Gastroesophageal sphincter (tissue), 4 donors: Measurements from ENCODE around the gene RTF2. TPM values are rescaled to one million over a fixed set of nuclear protein-coding genes. Genes with fewer than 3 reads are reported as not detected.
"Not testable (repeated sequence)": the region's sequence is repeated elsewhere in the genome, so short reads cannot be mapped to it uniquely, and the experiment has no call there.

Source experiments
- ATAC-seq: fragments of 150-250 bp; one replicate; pipeline ENCODE4 v1.9.1; 2016; ENCODE audit warnings: mild to moderate bottlenecking, moderate library complexity
- H3K27ac ChIP-seq, 4 donors: fragments of 200-600 bp; sonication (generic) in 3 of 4; 1 replicate in 3 of 4; 2 replicates in 1 of 4; pipeline ENCODE4 v1.5.1; 2016 to 2019
- H3K27me3 ChIP-seq: fragments of 200-600 bp; sonication (generic); one replicate; pipeline ENCODE4 v1.5.1; 2019
- H3K36me3 ChIP-seq, 2 donors: fragments of 200-600 bp; sonication (generic); one replicate each; pipeline ENCODE4 v1.5.1; 2019; ENCODE audit warnings: control low read depth in 1 of 2
- H3K4me1 ChIP-seq, 3 donors: fragments of 200-600 bp; sonication (generic); 1 replicate in 2 of 3; 2 replicates in 1 of 3; pipeline ENCODE4 v1.5.1; 2016 to 2019; ENCODE audit warnings: control low read depth in 2 of 3
- H3K4me3 ChIP-seq, 2 donors: fragments of 200-600 bp; sonication (generic); one replicate each; pipeline ENCODE4 v1.5.1; 2019; ENCODE audit warnings: mild to moderate bottlenecking in 1 of 2, moderate library complexity in 1 of 2
- H3K9me3 ChIP-seq, 3 donors: fragments of 200-600 bp; sonication (generic); one replicate each; pipeline ENCODE4 v1.5.1; 2017 to 2019; ENCODE audit warnings: control low read depth in 2 of 3
- EP300 ChIP-seq: sonication (generic); formaldehyde crosslinking; IDR thresholded peaks from one replicate; pipeline ENCODE4 v1.6.1; 2017; ENCODE audit warnings: antibody characterized with exemption, mild to moderate bottlenecking
- POLR2A ChIP-seq, 2 donors: fragments of 450-650 bp; IDR thresholded peaks; one replicate each; pipeline ENCODE4 v1.6.1; 2017; ENCODE audit warnings: antibody characterized with exemption in 2 of 2, mild to moderate bottlenecking in 2 of 2, moderate library complexity in 1 of 2
- POLR2AphosphoS5 ChIP-seq: sonication (generic); formaldehyde crosslinking; IDR thresholded peaks from one replicate; pipeline ENCODE4 v1.6.1; 2017; ENCODE audit warnings: antibody characterized with exemption
- WGBS, 2 donors: methylation state at CpG; one replicate each; pipeline ENCODE4 v1.1.5; 2018; ENCODE audit warnings: low coverage in 1 of 2; 5-methylcytosine and 5-hydroxymethylcytosine counted together
- total RNA-seq, 4 donors: library from RNA; depleted of rRNA; stranded (reverse); fragments of >200 nt; gene quantifications; one replicate each; pipeline ENCODE4 v1.1.0, GENCODE V29; 2016
- TF ChIP-seq, protein P1 (sequence below), 4 experiments: fragments of 200-600 bp in 2 of 4; fragments of 450-650 bp in 2 of 4; sonication (generic) in 1 of 4; IDR thresholded peaks; one replicate each; pipeline ENCODE4 v1.5.1; 2017 to 2019; ENCODE audit warnings: antibody characterized with exemption in 4 of 4, mild to moderate bottlenecking in 2 of 4, moderate library complexity in 2 of 4

Gene RTF2
- total RNA-seq, 4 donors from 2014 or later: 83.7 to 96.1 (median 90.3) TPM

DNA sequence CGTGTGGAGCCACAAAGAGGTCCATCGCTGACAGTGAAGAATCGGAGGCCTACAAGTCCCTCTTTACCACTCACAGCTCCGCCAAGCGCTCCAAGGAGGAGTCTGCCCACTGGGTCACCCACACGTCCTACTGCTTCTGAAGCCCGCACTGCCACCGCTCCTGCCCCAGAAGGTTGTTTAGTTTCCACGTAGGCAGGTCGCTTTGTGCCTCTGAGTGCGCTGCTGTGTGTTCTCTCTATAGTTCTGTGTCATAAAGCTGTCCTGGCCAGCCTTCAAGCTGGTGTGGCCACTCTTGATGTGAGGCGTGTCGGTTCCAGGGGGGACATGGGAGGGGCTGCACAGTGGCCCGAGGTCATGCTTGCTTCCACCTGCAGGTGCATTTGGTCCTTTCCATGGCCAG, 49.7 kb downstream of the RTF2 start:
- H3K4me1 ChIP-seq: peaks cover 3 to 45% (median 10%) of the 10 kb centered on the region in 3 donors
- peaks cover 0 to 21% (median 0%) of the 10 kb centered on the region in 3 donors for H3K9me3 ChIP-seq
- no peak for TF ChIP-seq EP300
- TF ChIP-seq POLR2A (IDR thresholded peaks at IDR 0.05): no peak
- no peak for TF ChIP-seq POLR2AphosphoS5
- TF ChIP-seq, protein P1, sequence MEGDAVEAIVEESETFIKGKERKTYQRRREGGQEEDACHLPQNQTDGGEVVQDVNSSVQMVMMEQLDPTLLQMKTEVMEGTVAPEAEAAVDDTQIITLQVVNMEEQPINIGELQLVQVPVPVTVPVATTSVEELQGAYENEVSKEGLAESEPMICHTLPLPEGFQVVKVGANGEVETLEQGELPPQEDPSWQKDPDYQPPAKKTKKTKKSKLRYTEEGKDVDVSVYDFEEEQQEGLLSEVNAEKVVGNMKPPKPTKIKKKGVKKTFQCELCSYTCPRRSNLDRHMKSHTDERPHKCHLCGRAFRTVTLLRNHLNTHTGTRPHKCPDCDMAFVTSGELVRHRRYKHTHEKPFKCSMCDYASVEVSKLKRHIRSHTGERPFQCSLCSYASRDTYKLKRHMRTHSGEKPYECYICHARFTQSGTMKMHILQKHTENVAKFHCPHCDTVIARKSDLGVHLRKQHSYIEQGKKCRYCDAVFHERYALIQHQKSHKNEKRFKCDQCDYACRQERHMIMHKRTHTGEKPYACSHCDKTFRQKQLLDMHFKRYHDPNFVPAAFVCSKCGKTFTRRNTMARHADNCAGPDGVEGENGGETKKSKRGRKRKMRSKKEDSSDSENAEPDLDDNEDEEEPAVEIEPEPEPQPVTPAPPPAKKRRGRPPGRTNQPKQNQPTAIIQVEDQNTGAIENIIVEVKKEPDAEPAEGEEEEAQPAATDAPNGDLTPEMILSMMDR (IDR thresholded peaks at IDR 0.05): no peak
- no peak for ATAC-seq
- peaks cover 0 to 66% of the 10 kb centered on the region in 2 donors for H3K36me3 ChIP-seq
- H3K4me3 ChIP-seq: no peak overlapping the region
- WGBS, 2 donors: 71 to 89% methylated on average over 6 of the region's 14 CpGs
- no peaks in the 10 kb centered on the region for H3K27me3 ChIP-seq
- no peak overlapping the region for H3K27ac ChIP-seq

DNA sequence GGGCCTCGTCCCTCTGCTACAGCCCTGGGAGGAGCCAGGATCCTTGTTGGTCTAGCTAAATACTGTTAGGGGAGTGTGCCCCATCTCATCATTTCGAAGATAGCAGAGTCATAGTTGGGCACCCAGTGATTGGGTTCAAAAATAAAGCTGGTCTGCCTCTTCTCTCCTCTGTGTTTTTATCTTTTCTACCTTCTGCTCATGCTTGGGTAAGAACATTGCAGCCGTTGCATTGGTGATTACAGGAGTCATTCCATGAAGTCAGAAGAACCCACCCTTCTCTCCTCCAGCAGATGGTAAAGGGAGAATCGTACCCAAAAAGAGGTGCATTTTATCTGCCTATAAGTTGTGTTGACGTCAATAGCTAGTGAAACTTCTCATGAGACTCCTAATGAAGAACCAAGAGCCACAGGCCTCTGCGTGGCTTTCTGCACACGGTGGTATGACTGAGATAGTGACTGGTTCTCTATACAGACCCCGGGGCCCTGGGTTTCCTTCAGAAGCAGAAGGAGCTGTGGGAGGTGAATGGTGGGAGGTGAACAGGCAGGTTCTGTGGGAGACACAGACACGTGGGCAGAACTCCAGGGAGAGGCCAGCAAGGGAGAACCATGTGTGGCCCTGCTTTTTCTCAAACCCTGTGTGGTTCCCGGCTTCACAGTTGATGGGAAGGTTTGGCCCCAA, 50.4 kb downstream of the RTF2 start:
- TF ChIP-seq POLR2A (IDR thresholded peaks at IDR 0.05): no peak
- TF ChIP-seq, protein P1 (IDR thresholded peaks at IDR 0.05): no peak
- TF ChIP-seq POLR2AphosphoS5: no peak
- Histone ChIP-seq H3K27me3 (no peaks in the 10 kb centered on the region), H3K9me3 (peaks cover 0 to 21% (median 0%) of the 10 kb centered on the region in 3 donors), H3K4me3 (no peak overlapping the region), H3K27ac (no peak overlapping the region), H3K36me3 (peaks cover 0 to 58% of the 10 kb centered on the region in 2 donors), H3K4me1 (peaks cover 3 to 38% (median 10%) of the 10 kb centered on the region in 3 donors)
- WGBS, 2 donors: 87 to 91% methylated on average over 9 to 10 of the region's 10 CpGs
- no peak for ATAC-seq

DNA sequence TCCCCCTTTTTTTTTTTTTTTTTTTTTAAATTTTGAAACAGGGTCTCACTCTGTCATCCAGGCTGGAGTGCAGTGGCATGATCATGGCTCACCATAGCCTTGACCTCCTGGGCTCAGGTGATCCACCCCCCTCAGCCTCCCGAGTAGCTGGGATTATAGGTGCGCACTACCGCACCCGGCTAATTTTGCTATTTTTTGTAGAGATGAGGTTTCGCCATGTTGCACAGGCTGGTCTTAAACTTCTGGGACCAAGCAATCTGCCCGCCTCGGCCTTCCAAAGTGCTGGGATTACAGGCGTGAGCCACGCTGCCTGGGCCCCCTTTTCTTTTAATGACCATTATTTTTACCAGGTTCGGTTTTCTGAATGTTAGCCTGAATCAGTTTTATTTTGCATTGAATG, 51.1 kb downstream of the RTF2 start:
- Histone ChIP-seq H3K4me1 (peaks cover 3 to 32% (median 10%) of the 10 kb centered on the region in 3 donors), H3K9me3 (peaks cover 0 to 21% (median 0%) of the 10 kb centered on the region in 3 donors), H3K36me3 (peaks cover 0 to 51% of the 10 kb centered on the region in 2 donors), H3K27ac (no peak overlapping the region), H3K27me3 (no peaks in the 10 kb centered on the region), H3K4me3 (no peak overlapping the region)
- no peak for ATAC-seq
- TF ChIP-seq POLR2AphosphoS5 (no peak), EP300 (no peak), POLR2A (IDR thresholded peaks at IDR 0.05) (no peak)
- TF ChIP-seq, protein P1 (IDR thresholded peaks at IDR 0.05): no peak
- 80 to 100% methylated on average over 2 to 5 of the region's 10 CpGs for WGBS, 2 donors

DNA sequence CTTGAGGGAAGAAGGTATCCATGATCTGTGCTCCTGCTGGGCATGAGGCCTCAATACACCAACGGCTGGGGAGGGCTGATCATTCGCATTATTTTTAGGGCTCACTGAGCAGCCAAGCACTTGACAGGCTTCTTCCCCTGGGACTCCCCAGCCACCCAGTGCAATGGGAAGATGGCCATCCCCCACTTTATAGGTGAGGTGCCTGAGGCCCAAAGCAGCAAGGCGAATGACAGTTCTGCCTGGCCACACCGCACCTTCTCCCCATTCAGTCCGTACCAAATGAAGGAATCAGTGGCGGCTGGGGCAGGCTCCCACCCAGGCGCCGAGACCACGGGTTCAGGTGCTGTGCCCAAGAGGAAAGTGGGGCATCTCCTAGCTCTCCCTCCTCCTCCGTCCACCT, 51.8 kb downstream of the RTF2 start:
- WGBS, 2 donors: 96 to 100% methylated on average over 3 to 5 of the region's 10 CpGs
- TF ChIP-seq POLR2A (IDR thresholded peaks at IDR 0.05) (no peak), EP300 (no peak), POLR2AphosphoS5 (no peak)
- TF ChIP-seq, protein P1 (IDR thresholded peaks at IDR 0.05): no peak
- peaks cover 0 to 21% (median 0%) of the 10 kb centered on the region in 3 donors for H3K9me3 ChIP-seq
- H3K4me3 ChIP-seq: no peak overlapping the region
- no peak for ATAC-seq
- H3K27ac ChIP-seq: no peak overlapping the region
- peaks cover 3 to 26% (median 10%) of the 10 kb centered on the region in 3 donors for H3K4me1 ChIP-seq
- peaks cover 0 to 51% of the 10 kb centered on the region in 2 donors for H3K36me3 ChIP-seq
- no peaks in the 10 kb centered on the region for H3K27me3 ChIP-seq

DNA sequence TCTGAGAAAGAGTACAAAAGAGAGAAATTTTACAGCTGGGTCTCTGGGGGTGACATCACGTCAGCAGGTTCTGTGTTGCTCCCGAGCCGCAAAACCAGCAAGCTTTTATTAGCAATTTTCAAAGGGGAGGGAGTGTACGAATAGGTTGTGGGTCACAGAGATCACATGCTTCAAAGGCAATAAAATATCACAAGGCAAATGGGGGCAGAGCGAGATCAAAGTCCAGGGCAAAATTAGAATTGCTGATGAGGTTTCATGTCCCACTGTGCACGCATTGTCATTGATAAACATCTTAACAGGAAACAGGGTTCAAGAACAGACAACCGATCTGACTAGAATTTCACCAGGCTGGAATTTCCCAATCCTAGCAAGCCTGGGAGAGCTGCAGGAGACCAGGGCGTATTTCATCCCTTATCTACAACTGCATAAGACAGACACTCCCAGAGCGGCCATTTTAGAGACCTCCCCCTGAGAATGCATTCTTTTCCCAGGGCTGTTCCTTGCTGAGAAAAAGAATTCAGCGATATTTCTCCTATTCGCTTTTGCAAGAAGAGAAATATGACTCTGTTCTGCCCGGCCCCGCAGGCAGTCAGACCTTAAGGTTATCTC, 52.4 kb downstream of the RTF2 start:
- H3K4me3 ChIP-seq, H3K27me3 ChIP-seq, H3K27ac ChIP-seq, ATAC-seq: not testable (repeated sequence)
- Histone ChIP-seq H3K36me3 (peaks cover 0 to 51% of the 10 kb centered on the region in 2 donors), H3K4me1 (peaks cover under 1 to 19% (median 7%) of the 10 kb centered on the region in 3 donors), H3K9me3 (peaks cover 0 to 21% (median 0%) of the 10 kb centered on the region in 3 donors)
- 95 to 99% methylated on average over 10 to 11 of the region's 13 CpGs for WGBS, 2 donors
